CD4-positive, alpha-beta memory T cell (primary cell): Measurements from ENCODE around the gene KIAA1217. TPM values are rescaled to one million over a fixed set of nuclear protein-coding genes. Genes with fewer than 3 reads are reported as not detected.

Source experiments
- CTCF ChIA-PET: fragments of 350-600 bp; sonication (Branson Sonifier 250); formaldehyde crosslinking; loops from one replicate; lab custom pipeline; 2021; ENCODE audit warnings: inconsistent platforms; ENCODE audit not compliant: partially characterized antibody; lab: Charles Lee
- POLR2A ChIA-PET: fragments of 350-600 bp; sonication (Branson Sonifier 250); formaldehyde crosslinking; loops from one replicate; lab custom pipeline; 2021; ENCODE audit not compliant: partially characterized antibody; lab: Charles Lee
- DNase-seq, 5 donors: peaks; one replicate each; pipeline versions ENCODE4 v3.0.0 to v3.0.0-alpha.2; 2020 to 2022; ENCODE audit warnings: mixed read lengths in 1 of 5
- H3K27ac ChIP-seq: one replicate; pipeline ENCODE4 v1.7.0; 2013; ENCODE audit warnings: low read depth, low read length
- H3K27me3 ChIP-seq: 2 replicates; pipeline ENCODE4 v1.7.0; 2013; ENCODE audit warnings: mild to moderate bottlenecking, low read length, moderate library complexity; ENCODE audit not compliant: insufficient read depth
- H3K36me3 ChIP-seq: 2 replicates; pipeline ENCODE4 v1.7.0; 2013; ENCODE audit warnings: mild to moderate bottlenecking, low read length, moderate library complexity; ENCODE audit not compliant: insufficient read depth
- H3K4me1 ChIP-seq: 2 replicates; pipeline ENCODE4 v1.7.0; 2013; ENCODE audit warnings: mild to moderate bottlenecking, low read length, moderate library complexity; ENCODE audit not compliant: insufficient read depth
- H3K4me3 ChIP-seq, 2 donors: one replicate each; pipeline ENCODE4 v1.7.0; 2013; ENCODE audit warnings: low read length in 2 of 2, mild to moderate bottlenecking in 1 of 2
- H3K9me3 ChIP-seq, 2 donors: one replicate each; pipeline ENCODE4 v1.7.0; 2013; ENCODE audit warnings: low read length in 2 of 2, control low read depth in 1 of 2; ENCODE audit not compliant: control insufficient read depth in 1 of 2
- H3K27ac Mint-ChIP-seq, 7 donors: one replicate each; pipeline ENCODE4 v1.8.0; 2020 to 2021; ENCODE audit warnings: mixed read lengths in 7 of 7, mild to moderate bottlenecking in 6 of 7, inconsistent platforms in 3 of 7, moderate library complexity in 3 of 7
- H3K27me3 Mint-ChIP-seq, 2 donors: one replicate each; pipeline ENCODE4 v1.8.0; 2020 to 2021; ENCODE audit warnings: mixed read lengths in 2 of 2
- H3K36me3 Mint-ChIP-seq, 2 donors: one replicate each; pipeline ENCODE4 v1.8.0; 2020 to 2021; ENCODE audit warnings: mixed read lengths in 2 of 2, inconsistent platforms in 1 of 2, mild to moderate bottlenecking in 1 of 2
- H3K4me1 Mint-ChIP-seq, 4 donors: one replicate each; pipeline ENCODE4 v1.8.0; 2020 to 2021; ENCODE audit warnings: mixed read lengths in 4 of 4, mild to moderate bottlenecking in 1 of 4
- H3K4me3 Mint-ChIP-seq, 8 donors: one replicate each; pipeline ENCODE4 v1.8.0; 2020 to 2021; ENCODE audit warnings: mixed read lengths in 8 of 8, mild to moderate bottlenecking in 7 of 8, moderate library complexity in 6 of 8, inconsistent platforms in 3 of 8
- H3K9me3 Mint-ChIP-seq, 8 donors: one replicate each; pipeline ENCODE4 v1.8.0; 2020 to 2021; ENCODE audit warnings: mixed read lengths in 8 of 8, mild to moderate bottlenecking in 5 of 8, inconsistent platforms in 3 of 8, moderate library complexity in 1 of 8
- intact Hi-C: fragments of 100-400 bp; cut with micrococcal nuclease; formaldehyde crosslinking; loops from one replicate; pipeline ENCODE4 v1.15.1; 2023
- polyA plus RNA-seq, 2 donors: library from polyadenylated mRNA; unstranded; fragments of 300-500 nt; fragmentation: Illumina TruSeq; gene quantifications; one replicate each; pipeline ENCODE4 v1.2.3, GENCODE V29; 2021
- total RNA-seq, 2 experiments: library from RNA; stranded (reverse); gene quantifications; one replicate each; pipeline ENCODE4 v1.2.3, GENCODE V29; 2021

The KIAA1217 gene
- total and polyA plus RNA-seq, 4 experiments from 2014 or later = 0.69 to 0.75 (median 0.70) TPM; not detected in 1

GRCh38 chr10:24467136-24467535 is 258.2 kb downstream of the KIAA1217 start:
- Mint-ChIP-seq H3K9me3 (no peaks in the 10 kb centered on the region), H3K36me3 (no peaks in the 10 kb centered on the region), H3K4me1 (peaks cover 18 to 36% (median 26%) of the 10 kb centered on the region in 4 donors), H3K27ac (peak overlapping the region in 1 of 7 donors; percentile 49), H3K4me3 (peak overlapping the region in 1 of 8 donors; percentile 18), H3K27me3 (peaks cover 0 to 2% of the 10 kb centered on the region in 2 donors)
- ChIA-PET CTCF (no interaction called here), POLR2A (no interaction called here)
- no peaks in the 10 kb centered on the region for H3K36me3 ChIP-seq
- intact Hi-C loops = no loop called here
- H3K4me1 ChIP-seq = peaks cover 26% of the 10 kb centered on the region
- H3K27ac ChIP-seq = no peak overlapping the region
- H3K9me3 ChIP-seq = no peaks in the 10 kb centered on the region
- no peak overlapping the region for H3K4me3 ChIP-seq
- no peak for DNase-seq
- H3K27me3 ChIP-seq = no peaks in the 10 kb centered on the region

- Histone ChIP-seq H3K27me3 (no peaks in the 10 kb centered on the region), H3K36me3 (no peaks in the 10 kb centered on the region), H3K4me3 (no peak overlapping the region), H3K27ac (no peak overlapping the region), H3K9me3 (no peaks in the 10 kb centered on the region), H3K4me1 (peaks cover 26% of the 10 kb centered on the region)
- peaks cover 18 to 36% (median 25%) of the 10 kb centered on the region in 4 donors for H3K4me1 Mint-ChIP-seq
- POLR2A ChIA-PET = no interaction called here
- no peaks in the 10 kb centered on the region for H3K36me3 Mint-ChIP-seq
- intact Hi-C loops = no loop called here
- H3K9me3 Mint-ChIP-seq = no peaks in the 10 kb centered on the region
- no peak for DNase-seq
- H3K27me3 Mint-ChIP-seq = peaks cover 0 to 3% of the 10 kb centered on the region in 2 donors
- no peak overlapping the region for H3K4me3 Mint-ChIP-seq
- CTCF ChIA-PET = no interaction called here
- peak overlapping the region in 1 of 7 donors; percentile 1 for H3K27ac Mint-ChIP-seq
Measured at GRCh38 chr10:24467605-24468004, 258.7 kb downstream of the KIAA1217 start.

DNA sequence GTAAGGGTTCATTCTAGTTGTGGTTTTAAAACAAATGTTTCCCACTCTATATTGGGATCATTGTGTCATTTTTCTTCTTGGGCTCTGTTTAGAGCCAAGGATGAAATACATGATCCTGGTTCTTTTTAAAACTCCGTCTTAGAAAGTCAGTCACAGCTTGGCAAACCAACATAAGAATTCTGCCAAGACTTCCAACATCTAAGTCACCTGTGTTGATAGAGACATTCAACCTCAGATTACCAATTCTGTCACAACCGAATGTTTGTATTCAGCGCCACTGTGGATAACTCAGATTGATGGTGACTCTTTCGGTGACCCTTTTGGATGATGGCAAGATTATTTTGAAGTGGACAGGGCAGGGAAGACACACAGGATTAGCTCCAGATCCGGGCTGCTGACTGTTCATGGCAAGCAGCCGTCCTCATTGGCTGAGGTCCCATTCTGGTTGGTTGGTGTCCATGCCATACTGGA is 259.4 kb downstream of the KIAA1217 start:
- no peak for DNase-seq
- Mint-ChIP-seq H3K9me3 (peaks cover 0 to 2% (median 0%) of the 10 kb centered on the region in 8 donors), H3K4me3 (no peak overlapping the region), H3K27me3 (peaks cover 2 to 7% of the 10 kb centered on the region in 2 donors), H3K36me3 (no peaks in the 10 kb centered on the region), H3K4me1 (peaks cover 15 to 32% (median 23%) of the 10 kb centered on the region in 4 donors), H3K27ac (no peak overlapping the region)
- Histone ChIP-seq H3K4me1 (peaks cover 26% of the 10 kb centered on the region), H3K4me3 (no peak overlapping the region), H3K27ac (no peak overlapping the region), H3K27me3 (no peaks in the 10 kb centered on the region), H3K9me3 (no peaks in the 10 kb centered on the region), H3K36me3 (no peaks in the 10 kb centered on the region)
- intact Hi-C loops = no loop called here
- POLR2A ChIA-PET = no interaction called here
- CTCF ChIA-PET = no interaction called here

GRCh38 chr10:24469993-24470392 is 261.1 kb downstream of the KIAA1217 start:
- CTCF ChIA-PET = no interaction called here
- peaks cover 12% of the 10 kb centered on the region for H3K4me1 ChIP-seq
- H3K9me3 ChIP-seq = no peaks in the 10 kb centered on the region
- no peak for DNase-seq
- no peaks in the 10 kb centered on the region for H3K27me3 ChIP-seq
- Mint-ChIP-seq H3K36me3 (no peaks in the 10 kb centered on the region), H3K27ac (no peak overlapping the region), H3K27me3 (peaks cover 7 to 10% of the 10 kb centered on the region in 2 donors), H3K9me3 (peaks cover 0 to 3% (median 0%) of the 10 kb centered on the region in 8 donors), H3K4me1 (peaks cover 7 to 15% (median 10%) of the 10 kb centered on the region in 4 donors), H3K4me3 (no peak overlapping the region)
- no peak overlapping the region for H3K27ac ChIP-seq
- POLR2A ChIA-PET = no interaction called here
- H3K4me3 ChIP-seq = no peak overlapping the region
- no peaks in the 10 kb centered on the region for H3K36me3 ChIP-seq
- intact Hi-C loops = no loop called here

GRCh38 chr10:24475598-24475997 is 266.7 kb downstream of the KIAA1217 start:
- Histone ChIP-seq H3K9me3 (no peaks in the 10 kb centered on the region), H3K27ac (no peak overlapping the region), H3K36me3 (no peaks in the 10 kb centered on the region), H3K4me3 (no peak overlapping the region), H3K4me1 (no peaks in the 10 kb centered on the region), H3K27me3 (no peaks in the 10 kb centered on the region)
- no peak overlapping the region for H3K27ac Mint-ChIP-seq
- peaks cover 3 to 14% (median 5%) of the 10 kb centered on the region in 8 donors for H3K9me3 Mint-ChIP-seq
- POLR2A ChIA-PET = no interaction called here
- CTCF ChIA-PET = no interaction called here
- no peak overlapping the region for H3K4me3 Mint-ChIP-seq
- no peaks in the 10 kb centered on the region for H3K4me1 Mint-ChIP-seq
- intact Hi-C loops = no loop called here
- DNase-seq = no peak
- no peaks in the 10 kb centered on the region for H3K36me3 Mint-ChIP-seq
- peaks cover 11 to 13% of the 10 kb centered on the region in 2 donors for H3K27me3 Mint-ChIP-seq

GRCh38 chr10:24476913-24477701 is 268.2 kb downstream of the KIAA1217 start:
- Histone ChIP-seq H3K36me3 (no peaks in the 10 kb centered on the region), H3K4me1 (no peaks in the 10 kb centered on the region), H3K9me3 (no peaks in the 10 kb centered on the region), H3K27me3 (no peaks in the 10 kb centered on the region), H3K27ac (no peak overlapping the region), H3K4me3 (no peak overlapping the region)
- no peak for DNase-seq
- no peaks in the 10 kb centered on the region for H3K4me1 Mint-ChIP-seq
- peak overlapping the region in 1 of 7 donors; percentile 17 for H3K27ac Mint-ChIP-seq
- ChIA-PET POLR2A (no interaction called here), CTCF (no interaction called here)
- H3K9me3 Mint-ChIP-seq = peaks cover 3 to 14% (median 5%) of the 10 kb centered on the region in 8 donors
- no peaks in the 10 kb centered on the region for H3K36me3 Mint-ChIP-seq
- intact Hi-C loops = no loop called here
- no peak overlapping the region for H3K4me3 Mint-ChIP-seq
- peaks cover 9 to 13% of the 10 kb centered on the region in 2 donors for H3K27me3 Mint-ChIP-seq

DNA sequence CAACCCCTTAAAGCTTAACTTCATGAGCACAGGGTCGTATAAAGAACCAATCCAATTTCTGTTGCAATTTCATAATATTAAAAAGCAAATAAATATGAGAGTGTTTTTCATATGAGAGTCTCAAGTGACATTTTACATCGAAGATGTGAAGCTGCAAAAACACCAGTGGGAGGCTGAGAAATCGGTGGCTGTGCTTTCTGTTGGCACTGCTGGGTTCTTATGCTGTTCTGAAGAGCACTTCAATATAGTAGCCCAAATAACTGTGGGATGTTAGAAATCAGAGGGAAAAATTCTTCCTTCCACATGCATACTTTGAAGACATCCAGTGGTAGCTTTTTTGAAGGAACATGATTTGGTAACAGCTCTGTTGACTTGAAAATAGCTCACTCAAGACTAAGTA is 269.0 kb downstream of the KIAA1217 start:
- Histone ChIP-seq H3K9me3 (no peaks in the 10 kb centered on the region), H3K4me3 (no peak overlapping the region), H3K36me3 (no peaks in the 10 kb centered on the region), H3K4me1 (no peaks in the 10 kb centered on the region), H3K27ac (no peak overlapping the region), H3K27me3 (no peaks in the 10 kb centered on the region)
- POLR2A ChIA-PET = no interaction called here
- H3K27ac Mint-ChIP-seq = no peak overlapping the region
- CTCF ChIA-PET = no interaction called here
- no peak overlapping the region for H3K4me3 Mint-ChIP-seq
- H3K27me3 Mint-ChIP-seq = peaks cover 4 to 13% of the 10 kb centered on the region in 2 donors
- no peaks in the 10 kb centered on the region for H3K4me1 Mint-ChIP-seq
- H3K9me3 Mint-ChIP-seq = peaks cover 3 to 14% (median 5%) of the 10 kb centered on the region in 8 donors
- intact Hi-C loops = no loop called here
- H3K36me3 Mint-ChIP-seq = no peaks in the 10 kb centered on the region
- DNase-seq = no peak
